Heart right ventricle (tissue), 16 donors: ENCODE results near the gene DIP2C. TPM values are rescaled to one million over a fixed set of nuclear protein-coding genes. Genes with fewer than 3 reads are reported as not detected.
A peak's percentile ranks its signal among the peaks of the same experiment; 100 is the strongest.

ENCODE experiments used
- ATAC-seq, 8 donors: fragments of 200-7000 bp; cut with Tn5 transposase; one replicate each; pipeline ENCODE4 v1.9.1; 2020; ENCODE audit warnings: mild to moderate bottlenecking in 8 of 8, moderate library complexity in 8 of 8, moderate number of reproducible peaks in 1 of 8
- DNase-seq, 2 donors: peaks; one replicate each; pipeline ENCODE4 v3.0.0-alpha.2; 2020
- H3K27ac ChIP-seq, 10 donors: fragments of 200-600 bp; sonication (generic) in 2 of 10; one replicate each; pipeline versions ENCODE4 v1.5.0 to v1.8.0; 2020 to 2022; ENCODE audit warnings: mild to moderate bottlenecking in 3 of 10
- H3K27me3 ChIP-seq, 7 donors: fragments of 200-600 bp; one replicate each; pipeline ENCODE4 v1.8.0; 2021 to 2022; ENCODE audit warnings: mild to moderate bottlenecking in 2 of 7
- H3K36me3 ChIP-seq, 9 donors: fragments of 200-600 bp; sonication (generic) in 1 of 9; one replicate each; pipeline versions ENCODE4 v1.5.0 to v1.8.0; 2020 to 2022; ENCODE audit warnings: mild to moderate bottlenecking in 2 of 9
- H3K4me1 ChIP-seq, 9 donors: fragments of 200-600 bp; sonication (generic) in 1 of 9; one replicate each; pipeline versions ENCODE4 v1.5.0 to v1.8.0; 2020 to 2022; ENCODE audit warnings: mild to moderate bottlenecking in 4 of 9
- H3K4me3 ChIP-seq, 10 donors: fragments of 200-600 bp; sonication (generic) in 2 of 10; one replicate each; pipeline versions ENCODE4 v1.5.0 to v1.8.0; 2020 to 2022; ENCODE audit warnings: mild to moderate bottlenecking in 7 of 10, moderate library complexity in 2 of 10
- H3K9me3 ChIP-seq, 11 donors: fragments of 200-600 bp in 10 of 11; sonication (generic) in 2 of 11; one replicate each; pipeline versions ENCODE4 v1.5.0 to v1.8.0; 2013 to 2022; ENCODE audit warnings: mild to moderate bottlenecking in 2 of 11, control low read depth in 1 of 11, moderate library complexity in 1 of 11
- WGBS, 2 donors: extraction: QIAGEN DNeasy Blood & Tissue Kit; methylation state at CpG; one replicate each; pipeline ENCODE4 v1.1.7; 2013; ENCODE audit warnings: inconsistent platforms in 1 of 2; 5-methylcytosine and 5-hydroxymethylcytosine counted together
- intact Hi-C, 10 donors: fragments of 100-400 bp; cut with DNase I; formaldehyde crosslinking; loops; one replicate each; pipeline versions ENCODE4 v1.11.1 to v1.14.2; 2022
- polyA plus RNA-seq, 2 donors: library from polyadenylated mRNA; stranded (reverse); fragments of 200-250 nt; gene quantifications; one replicate each; pipeline ENCODE4 v1.2.3, GENCODE V29; 2013
- total RNA-seq, 10 donors: library from RNA; stranded (reverse); fragmentation: NEBNext Ultra II Directional in 3 of 10; extraction: Animal tissue kit (Norgen Biotek cat#: 25700) in 3 of 10; gene quantifications; one replicate each; pipeline versions ENCODE4 v1.2.1 to v1.2.4, GENCODE V29; 2021 to 2023
- TF ChIP-seq, protein P1 (sequence below), 9 donors: fragments of 200-600 bp; sonication (generic) in 2 of 9; IDR thresholded peaks; one replicate each; pipeline versions ENCODE4 v1.5.0 to v1.8.0; 2021 to 2022; ENCODE audit warnings: antibody characterized with exemption in 9 of 9, mild to moderate bottlenecking in 5 of 9, moderate library complexity in 1 of 9
- donor health status: Arrhythmogenic right ventricular cardiomyopathy.
- donor health status: ischemic (EF 13 %, LVEDD 7.1; RV severe dilation, severe dysfunction).
- donor health status: healthy with polysubstance abuse.
- donor health status: DM: no; HTN: yes; CAD: no.
- donor health status: DM: no; HTN: no; CAD: no.
- donor health status: ischemic (EF 25% LVEDD 6.9; RV normal size, moderate dysfunction).
- donor health status: ischemic (EF 25% LVEDD 5.7; RV mildly dilated, moderate dysfunction).
- donor health status: healthy.
- donor health status: DM: yes; HTN: yes; CAD: no.
- donor health status: Ischemic cardiomyopathy.
- donor health status: ischemic (EF 35%, LVEDD 5.7; RV mildly dilated, moderate dysfunction).
- donor health status: nonischemic (EF 11% LVEDD 7.7; RV severe dilation, severe dysfunction).
- donor health status: DM: yes; HTN: yes; CAD: no.
- donor health status: PGD.
- donor health status: ischemic (EF 29% LVEDD 5.4; RV normal size, mild dysfunction).
- donor health status: nonischemic (EF 23%, LVEDD 6.1; RV moderate dilation, normal function).

The DIP2C gene
- total and polyA plus RNA-seq, 12 donors, result 7.1 to 48.2 (median 33.7) TPM

- H3K9me3 ChIP-seq, result no peaks in the 10 kb centered on the region
- intact Hi-C loops, result loop anchor here in 3 of 10 donors (10.0 kb wide), 1 partner anchor 64 kb away; the partner anchor contains the start of gene DIP2C (in 3 of the 3)
- TF ChIP-seq, protein P1, sequence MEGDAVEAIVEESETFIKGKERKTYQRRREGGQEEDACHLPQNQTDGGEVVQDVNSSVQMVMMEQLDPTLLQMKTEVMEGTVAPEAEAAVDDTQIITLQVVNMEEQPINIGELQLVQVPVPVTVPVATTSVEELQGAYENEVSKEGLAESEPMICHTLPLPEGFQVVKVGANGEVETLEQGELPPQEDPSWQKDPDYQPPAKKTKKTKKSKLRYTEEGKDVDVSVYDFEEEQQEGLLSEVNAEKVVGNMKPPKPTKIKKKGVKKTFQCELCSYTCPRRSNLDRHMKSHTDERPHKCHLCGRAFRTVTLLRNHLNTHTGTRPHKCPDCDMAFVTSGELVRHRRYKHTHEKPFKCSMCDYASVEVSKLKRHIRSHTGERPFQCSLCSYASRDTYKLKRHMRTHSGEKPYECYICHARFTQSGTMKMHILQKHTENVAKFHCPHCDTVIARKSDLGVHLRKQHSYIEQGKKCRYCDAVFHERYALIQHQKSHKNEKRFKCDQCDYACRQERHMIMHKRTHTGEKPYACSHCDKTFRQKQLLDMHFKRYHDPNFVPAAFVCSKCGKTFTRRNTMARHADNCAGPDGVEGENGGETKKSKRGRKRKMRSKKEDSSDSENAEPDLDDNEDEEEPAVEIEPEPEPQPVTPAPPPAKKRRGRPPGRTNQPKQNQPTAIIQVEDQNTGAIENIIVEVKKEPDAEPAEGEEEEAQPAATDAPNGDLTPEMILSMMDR (IDR thresholded peaks at IDR 0.05), result no peak
- no peaks in the 10 kb centered on the region for H3K36me3 ChIP-seq
- peaks cover 10 to 79% (median 50%) of the 10 kb centered on the region in 9 donors for H3K4me1 ChIP-seq
- H3K4me3 ChIP-seq, result no peak overlapping the region
- no peak for DNase-seq
- H3K27ac ChIP-seq, result no peak overlapping the region
- peaks cover 0 to 5% (median 0%) of the 10 kb centered on the region in 7 donors for H3K27me3 ChIP-seq
- 95 to 96% methylated on average over 12 of the region's 12 CpGs for WGBS, 2 donors
- ATAC-seq, result no peak
Measured at GRCh38 chr10:620971-621370, 68.5 kb downstream of the DIP2C start.

DNA sequence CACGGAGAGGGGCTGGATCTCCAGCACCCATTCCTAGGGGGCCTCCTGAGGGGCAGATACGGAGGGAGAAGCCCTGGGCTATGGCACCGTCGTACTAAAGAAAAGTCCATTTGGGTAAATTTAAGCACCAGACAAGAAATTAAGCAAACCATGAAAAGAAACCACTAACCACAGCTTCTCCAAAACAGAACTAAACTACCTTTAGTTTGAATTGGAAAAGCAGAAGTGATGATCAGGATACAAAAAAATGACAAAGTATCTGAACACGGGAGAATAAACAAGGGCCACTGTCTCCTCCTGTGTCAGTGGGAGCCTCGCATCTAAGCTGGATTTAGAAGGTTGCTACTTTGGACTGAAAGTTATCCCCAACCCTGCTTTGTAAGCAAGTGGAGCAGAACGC, 69.1 kb downstream of the DIP2C start:
- H3K9me3 ChIP-seq, result no peaks in the 10 kb centered on the region
- H3K27me3 ChIP-seq, result peaks cover 0 to 5% (median 0%) of the 10 kb centered on the region in 7 donors
- DNase-seq (no peak), ATAC-seq (no peak)
- TF ChIP-seq, protein P1 (IDR thresholded peaks at IDR 0.05), result no peak
- intact Hi-C loops, result loop anchor here in 3 of 10 donors (10.0 kb wide), 1 partner anchor 64 kb away; the partner anchor contains the start of gene DIP2C (in 3 of the 3)
- peak overlapping the region in 1 of 10 donors; percentile 5 for H3K27ac ChIP-seq
- H3K4me1 ChIP-seq, result peaks cover 10 to 79% (median 44%) of the 10 kb centered on the region in 9 donors
- no peak overlapping the region for H3K4me3 ChIP-seq
- WGBS, 2 donors, result 83 to 86% methylated on average over 7 of the region's 7 CpGs
- no peaks in the 10 kb centered on the region for H3K36me3 ChIP-seq

- no peaks in the 10 kb centered on the region for H3K9me3 ChIP-seq
- no peaks in the 10 kb centered on the region for H3K36me3 ChIP-seq
- TF ChIP-seq, protein P1 (IDR thresholded peaks at IDR 0.05), result no peak
- DNase-seq, result no peak
- peaks cover 0 to 5% (median 0%) of the 10 kb centered on the region in 7 donors for H3K27me3 ChIP-seq
- H3K27ac ChIP-seq, result peak overlapping the region in 1 of 10 donors; percentile 5
- no peak overlapping the region for H3K4me3 ChIP-seq
- ATAC-seq, result no peak
- WGBS, 2 donors, result 85 to 87% methylated on average over 12 of the region's 12 CpGs
- intact Hi-C loops, result loop anchor here in 4 of 10 donors (5.0 to 10.0 kb wide), 2 partner anchors 53 to 65 kb away; partner anchors contain the start of gene DIP2C (in 3 of the 4)
- H3K4me1 ChIP-seq, result peaks cover 9 to 78% (median 40%) of the 10 kb centered on the region in 9 donors
Measured at GRCh38 chr10:619710-620109, 69.8 kb downstream of the DIP2C start.

DNA sequence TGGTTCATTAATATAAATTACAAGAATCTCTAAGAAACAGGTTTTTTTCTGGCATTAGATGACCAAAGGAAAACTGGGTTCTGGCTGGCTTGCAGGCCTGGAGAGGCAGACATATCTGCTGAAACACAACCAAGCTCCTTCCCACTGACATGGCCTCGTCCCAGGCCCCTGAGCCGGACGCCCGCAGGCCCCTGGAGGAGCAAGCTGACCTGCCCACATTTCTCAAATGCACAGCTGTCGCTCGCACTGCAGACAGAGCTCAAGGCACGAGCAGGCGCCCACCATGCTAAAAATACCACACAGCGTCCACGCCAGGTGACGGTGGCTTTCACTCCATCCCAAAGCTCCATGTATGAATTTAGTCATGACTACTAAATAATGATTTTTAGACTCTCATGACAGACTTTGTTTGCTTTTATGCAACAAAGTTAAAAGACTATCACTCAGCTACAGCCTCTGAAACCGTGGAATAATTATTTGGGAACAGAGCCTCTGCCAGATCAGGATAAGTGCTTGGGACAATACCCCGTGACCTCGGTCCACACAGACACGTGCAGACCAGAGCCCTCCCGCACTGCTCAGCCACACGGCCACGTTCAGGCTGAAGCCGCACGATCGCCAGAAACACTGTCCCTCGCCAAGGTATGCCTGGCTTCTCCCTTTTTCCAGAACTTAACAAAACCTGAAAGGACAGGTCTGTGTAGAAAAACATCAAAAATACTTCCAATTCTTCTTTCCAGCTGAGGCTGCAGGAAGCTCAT, 71.1 kb downstream of the DIP2C start:
- no peaks in the 10 kb centered on the region for H3K9me3 ChIP-seq
- intact Hi-C loops, result loop anchor here in 1 of 10 donors (5.0 kb wide), 1 partner anchor 54 kb away; no protein-coding TSS in a partner anchor
- H3K4me3 ChIP-seq, result no peak overlapping the region
- TF ChIP-seq, protein P1 (IDR thresholded peaks at IDR 0.05), result no peak
- H3K4me1 ChIP-seq, result peaks cover 3 to 79% (median 41%) of the 10 kb centered on the region in 9 donors
- DNase-seq (no peak), ATAC-seq (peak in 4 of 8 donors; percentile 30 to 56 (median 38))
- peaks cover 0 to 5% (median 0%) of the 10 kb centered on the region in 7 donors for H3K27me3 ChIP-seq
- H3K27ac ChIP-seq, result peak overlapping the region in 3 of 10 donors; percentile 12 to 34 (median 21)
- H3K36me3 ChIP-seq, result no peaks in the 10 kb centered on the region
- WGBS, 2 donors, result 40 to 51% methylated on average over 22 of the region's 22 CpGs
